ENCODE results near the gene CACNA1B.

GRCh38 chr9:137946993-137947392 is 69.4 kb downstream of the CACNA1B start:
- TF ChIP-seq POLR2A (IDR thresholded peaks at IDR 0.05; ENCODE audit: borderline replicate concordance, extremely low read depth, insufficient read depth, insufficient read length) (no peak), CTCF (IDR thresholded peaks at IDR 0.05 in 2 of 3, conservative IDR thresholded peaks at IDR 0.05 in 1 of 3; ENCODE audit: borderline replicate concordance in 1 of 3, insufficient read depth in 1 of 3, low read depth in 2 of 3, low read length in 2 of 3) (no peak), YY1 (IDR thresholded peaks at IDR 0.05; ENCODE audit: extremely low read depth, insufficient replicate concordance, low read depth, low read length) (no peak), ZFX (IDR thresholded peaks at IDR 0.05) (no peak), ZNF274 (IDR thresholded peaks at IDR 0.05; ENCODE audit: low read depth, low read length) (no peak), SP1 (IDR thresholded peaks at IDR 0.05; ENCODE audit: low read depth) (no peak), EZH2 (IDR thresholded peaks at IDR 0.05) (no peak), RAD21 (IDR thresholded peaks at IDR 0.05; ENCODE audit: low read depth) (no peak), POLR2AphosphoS5 (IDR thresholded peaks at IDR 0.05; ENCODE audit: low read depth, low read length) (no peak), EGR1 (IDR thresholded peaks at IDR 0.05; ENCODE audit: low read depth) (no peak)
